T-helper 1 cell (primary cell): ENCODE results near the gene ZNF8.
"Not testable (repeated sequence)": the region's sequence is repeated elsewhere in the genome, so short reads cannot be mapped to it uniquely, and the experiment has no call there.

Experiments
- DNase-seq, 5 donors: peaks; one replicate each; pipeline ENCODE4 v3.0.0-alpha.2; 2012 to 2020

The ZNF8 gene

DNA sequence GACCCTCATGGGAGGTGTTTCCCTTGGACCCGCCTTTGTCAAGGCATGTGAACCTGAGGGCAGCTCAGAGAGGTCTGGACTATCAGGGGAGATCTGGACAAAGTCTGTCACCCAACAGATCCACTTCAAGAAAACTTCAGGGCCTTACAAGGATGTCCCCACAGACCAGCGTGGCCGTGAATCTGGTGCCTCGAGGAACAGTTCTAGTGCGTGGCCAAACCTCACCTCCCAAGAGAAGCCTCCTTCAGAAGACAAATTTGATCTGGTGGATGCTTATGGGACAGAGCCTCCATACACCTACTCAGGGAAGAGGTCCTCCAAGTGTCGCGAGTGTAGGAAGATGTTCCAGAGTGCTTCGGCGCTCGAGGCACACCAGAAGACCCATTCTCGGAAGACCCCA, 59.6 kb downstream of the ZNF8 start:
- DNase-seq: no peak

DNA sequence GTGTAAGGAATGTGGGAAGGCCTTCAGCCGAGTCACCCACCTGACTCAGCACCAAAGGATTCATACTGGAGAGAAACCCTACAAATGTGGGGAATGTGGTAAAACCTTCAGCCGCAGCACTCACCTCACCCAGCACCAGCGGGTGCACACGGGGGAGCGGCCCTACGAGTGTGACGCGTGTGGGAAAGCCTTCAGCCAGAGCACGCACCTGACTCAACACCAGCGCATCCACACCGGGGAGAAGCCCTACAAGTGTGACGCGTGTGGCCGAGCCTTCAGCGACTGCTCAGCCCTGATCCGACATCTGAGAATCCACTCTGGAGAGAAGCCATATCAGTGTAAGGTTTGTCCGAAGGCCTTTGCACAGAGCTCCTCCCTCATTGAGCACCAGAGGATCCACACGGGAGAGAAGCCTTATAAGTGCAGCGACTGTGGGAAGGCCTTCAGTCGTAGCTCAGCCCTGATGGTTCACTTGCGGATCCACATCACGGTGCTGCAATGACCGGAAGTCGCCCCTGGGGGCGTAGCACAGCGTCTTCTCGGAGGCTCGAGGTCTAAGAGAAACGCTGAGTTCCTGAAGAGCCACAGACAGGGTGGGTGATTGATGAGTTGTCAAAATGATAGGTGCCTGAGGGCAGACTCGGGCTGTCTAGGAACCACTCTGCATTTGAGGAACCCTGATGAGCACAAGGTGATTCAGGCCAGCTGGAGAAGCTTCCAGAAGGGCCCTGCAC, 60.2 kb downstream of the ZNF8 start:
- no peak for DNase-seq

- DNase-seq: no peak
Measured at GRCh38 chr19:58345558-58345957, 66.8 kb downstream of the ZNF8 start.

- DNase-seq: peak; percentile 46 to 73 (median 55)
Measured at GRCh38 chr19:58346961-58347929, 68.5 kb downstream of the ZNF8 start.

- not testable (repeated sequence) for DNase-seq
Measured at GRCh38 chr19:58348080-58348479, 69.3 kb downstream of the ZNF8 start.

GRCh38 chr19:58349590-58349989, 70.8 kb downstream of the ZNF8 start:
- no peak for DNase-seq

- no peak for DNase-seq
Measured at GRCh38 chr19:58350001-58350861, 71.5 kb downstream of the ZNF8 start.

GRCh38 chr19:58350871-58351557, 72.3 kb downstream of the ZNF8 start:
- DNase-seq: no peak

- no peak for DNase-seq
Measured at GRCh38 chr19:58351558-58351878, 72.8 kb downstream of the ZNF8 start.

DNA sequence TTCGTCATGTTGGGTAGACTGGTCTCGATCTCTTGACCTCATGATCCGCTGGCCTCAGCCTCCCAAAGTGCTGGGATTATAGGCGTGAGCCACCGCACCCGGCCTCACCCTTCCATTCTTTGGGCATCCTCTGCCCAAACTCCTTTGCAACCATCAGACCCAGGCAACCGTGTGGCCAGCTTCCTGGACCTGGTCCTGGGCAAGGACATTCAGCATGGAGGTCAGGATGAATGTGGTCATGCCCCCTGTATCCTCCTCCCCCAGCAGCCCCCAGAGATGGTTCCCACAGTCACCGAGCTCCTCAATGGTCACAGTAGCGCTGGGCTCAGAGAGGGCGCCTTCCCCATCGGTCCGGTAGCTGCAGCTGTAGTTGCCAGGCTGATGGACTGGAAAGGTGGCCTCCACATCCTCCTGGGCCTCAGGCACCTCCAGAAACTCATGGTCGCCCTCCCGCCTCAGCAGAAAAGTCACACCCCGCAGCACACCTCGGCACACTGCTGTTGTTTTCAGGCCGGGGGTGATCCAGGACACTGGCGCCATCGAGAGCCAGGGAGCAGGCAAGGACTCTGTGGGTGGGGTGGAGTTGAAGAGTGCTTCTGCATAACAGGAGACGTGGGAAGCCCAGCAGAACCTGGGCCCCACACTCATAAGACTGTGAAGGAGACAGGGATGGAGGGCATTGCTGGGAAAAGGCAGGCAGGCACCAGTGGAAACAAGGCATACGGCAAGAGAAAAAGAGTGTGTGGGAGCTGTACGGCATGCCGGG, 73.4 kb downstream of the ZNF8 start:
- no peak for DNase-seq
